ENCODE measurements around the gene CFAP91.

DNA sequence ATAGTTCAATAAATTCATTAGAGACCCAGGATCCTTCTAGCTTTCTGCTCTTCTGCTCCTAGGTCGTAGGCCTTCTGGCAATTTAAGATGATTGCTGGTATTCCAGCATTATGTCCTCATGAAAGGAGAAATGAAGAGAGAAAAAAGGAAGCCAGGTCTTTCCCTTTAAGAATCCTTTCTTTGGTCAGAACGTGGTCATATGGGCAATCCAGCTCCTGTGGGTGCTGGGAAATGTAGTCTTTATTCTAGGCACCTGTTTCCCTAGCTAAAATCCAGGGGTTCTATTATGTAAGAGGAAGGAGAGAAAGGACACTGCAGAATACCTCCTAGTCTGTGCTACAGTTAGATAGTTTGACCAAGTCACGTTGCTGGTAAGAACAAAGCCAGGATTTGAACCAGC is 43.6 kb downstream of the CFAP91 start:
- no peak for TF ChIP-seq CTCF (IDR thresholded peaks at IDR 0.05; ENCODE audit: insufficient read depth, low read length)
- no peak for TF ChIP-seq POLR2AphosphoS5 (IDR thresholded peaks at IDR 0.05; ENCODE audit: low read depth)

Data from HL-60 (cell line).